HFF-Myc (cell line): ENCODE results near the gene CCND3.

Source experiments
- DNase-seq: peaks from one replicate; pipeline ENCODE4 v3.0.0-alpha.2; 2011; ENCODE audit warnings: low read depth; ENCODE audit errors: extremely low read depth
- H3K4me3 ChIP-seq: replicated peaks from 2 replicates; pipeline ENCODE4 v1.5.1; 2011; ENCODE audit warnings: low read depth, mild to moderate bottlenecking, control low read depth, low read length
- CTCF ChIP-seq: IDR thresholded peaks from 2 replicates; pipeline ENCODE4 v1.5.1; 2012; ENCODE audit warnings: mild to moderate bottlenecking, low read depth, low read length, control low read depth; ENCODE audit errors: missing control alignments

Gene CCND3

GRCh38 chr6:41894366-41895299 is 47.0 kb downstream of the CCND3 start:
- DNase-seq = no peak
- peak overlapping the region; percentile 63 for H3K4me3 ChIP-seq

GRCh38 chr6:41892921-41893564 is 48.6 kb downstream of the CCND3 start:
- TF ChIP-seq CTCF = no peak
- DNase-seq = no peak
- H3K4me3 ChIP-seq = no peak overlapping the region

More at GRCh38 chr6:41894366-41895299, 47.0 kb downstream of the CCND3 start:
- no peak for TF ChIP-seq CTCF

GRCh38 chr6:41887331-41887751 is 54.3 kb downstream of the CCND3 start:
- no peak for TF ChIP-seq CTCF
- H3K4me3 ChIP-seq = no peak overlapping the region
- DNase-seq = no peak

GRCh38 chr6:41885930-41886329 is 55.7 kb downstream of the CCND3 start:
- no peak overlapping the region for H3K4me3 ChIP-seq
- TF ChIP-seq CTCF = no peak
- DNase-seq = no peak

GRCh38 chr6:41884957-41885356 is 56.7 kb downstream of the CCND3 start:
- DNase-seq = no peak
- no peak overlapping the region for H3K4me3 ChIP-seq
- TF ChIP-seq CTCF = no peak
